ENCODE results near the gene TMEM82.

Gene TMEM82

DNA sequence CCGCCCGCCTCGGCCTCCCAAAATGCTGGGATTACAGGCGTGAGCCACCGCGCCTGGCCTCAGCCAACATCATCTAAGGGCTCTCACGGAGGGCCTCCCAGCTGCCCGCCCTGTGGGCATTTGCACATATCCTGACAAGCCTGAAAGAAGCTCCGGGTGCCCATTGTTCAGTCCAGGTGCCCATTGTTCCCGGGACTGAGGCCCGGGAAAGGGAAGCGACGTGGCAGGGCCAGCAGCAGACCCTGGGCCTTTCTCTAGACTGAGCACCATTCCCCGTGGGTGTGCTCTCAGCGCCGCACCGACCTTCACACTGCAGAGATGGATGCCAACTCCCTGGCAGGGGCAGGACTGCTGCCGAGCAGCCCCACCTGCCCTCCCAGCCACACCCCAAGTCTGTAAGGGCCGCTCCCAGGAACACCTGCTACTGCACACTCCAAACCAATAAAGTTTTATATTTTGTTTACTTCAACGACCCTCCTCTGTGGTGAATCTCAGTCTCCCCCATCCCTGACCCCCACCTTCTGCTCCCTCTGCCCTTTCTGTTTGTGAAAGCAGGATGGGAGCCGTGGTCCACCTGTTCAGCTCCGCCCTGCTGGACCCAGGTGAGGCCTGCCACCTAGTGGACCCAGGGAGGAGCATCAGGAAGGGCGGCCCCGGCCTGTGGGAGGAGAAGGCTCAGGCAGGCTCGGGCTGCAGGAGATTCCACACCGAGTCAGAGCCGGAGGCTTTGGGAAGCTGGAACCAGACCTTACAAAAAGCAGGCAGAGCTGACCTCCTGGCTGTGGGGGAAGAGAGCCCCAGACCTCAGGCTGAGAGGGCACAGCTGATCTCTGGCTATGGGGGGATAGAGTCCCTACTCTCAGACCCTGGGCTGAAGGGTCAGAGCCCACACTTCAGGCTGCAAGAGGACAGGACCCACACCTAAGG lies 1.1 kb upstream of the TMEM82 start:
- H3K4me1 ChIP-seq (ENCODE audit: control insufficient read depth in 1 of 2, insufficient read depth in 2 of 2, low read length in 2 of 2), result peaks cover 18 to 38% of the 10 kb centered on the region in 2 donors
- peak overlapping the region; percentile 84 for H3K27ac ChIP-seq (ENCODE audit: low read depth, low read length)
- H3K9ac ChIP-seq (ENCODE audit: low read depth in 1 of 2, low read length in 2 of 2), result peak overlapping the region; percentile 61 to 77
- peak overlapping the region; percentile 37 to 50 for H3K4me3 ChIP-seq (ENCODE audit: low read depth in 1 of 2, low read length in 2 of 2)
- H3K27me3 ChIP-seq (ENCODE audit: control insufficient read depth in 1 of 2, insufficient read depth in 2 of 2, low read length in 2 of 2), result no peaks in the 10 kb centered on the region
- peaks cover 0 to 5% of the 10 kb centered on the region in 2 donors for H3K36me3 ChIP-seq (ENCODE audit: control insufficient read depth in 1 of 2, insufficient read depth in 2 of 2, low read length in 2 of 2)
- no peaks in the 10 kb centered on the region for H3K9me3 ChIP-seq (ENCODE audit: control insufficient read depth in 1 of 2, low read length in 2 of 2)

- peaks cover 0 to 4% of the 10 kb centered on the region in 2 donors for H3K36me3 ChIP-seq (ENCODE audit: control insufficient read depth in 1 of 2, insufficient read depth in 2 of 2, low read length in 2 of 2)
- H3K9ac ChIP-seq (ENCODE audit: low read depth in 1 of 2, low read length in 2 of 2), result no peak overlapping the region
- no peaks in the 10 kb centered on the region for H3K9me3 ChIP-seq (ENCODE audit: control insufficient read depth in 1 of 2, low read length in 2 of 2)
- no peaks in the 10 kb centered on the region for H3K27me3 ChIP-seq (ENCODE audit: control insufficient read depth in 1 of 2, insufficient read depth in 2 of 2, low read length in 2 of 2)
- H3K4me1 ChIP-seq (ENCODE audit: control insufficient read depth in 1 of 2, insufficient read depth in 2 of 2, low read length in 2 of 2), result peaks cover 9 to 17% of the 10 kb centered on the region in 2 donors
- no peak overlapping the region for H3K4me3 ChIP-seq (ENCODE audit: low read depth in 1 of 2, low read length in 2 of 2)
- H3K27ac ChIP-seq (ENCODE audit: low read depth, low read length), result no peak overlapping the region
These were observed 1.9 kb downstream of the TMEM82 start for GRCh38 chr1:15744122-15744679.

DNA sequence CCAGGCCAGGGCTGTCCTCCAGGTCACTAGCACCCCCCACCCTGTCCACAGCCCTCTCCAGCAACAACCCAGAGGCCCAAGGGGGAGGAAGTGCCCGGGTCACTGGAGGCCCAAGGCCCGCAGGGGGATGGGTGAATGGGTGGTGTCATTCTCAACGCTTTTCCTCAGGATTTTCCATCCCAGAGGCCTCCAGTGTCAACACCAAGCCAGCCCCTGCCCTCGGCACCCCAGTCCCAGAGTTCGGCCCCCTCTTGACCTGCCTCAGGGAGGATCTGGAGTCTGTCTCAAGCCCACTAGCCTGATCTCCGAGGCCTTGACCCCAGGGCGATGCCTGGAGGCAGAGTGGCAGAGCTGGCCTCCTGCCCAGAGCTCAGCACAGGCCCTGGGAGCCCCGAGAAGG lies 5.1 kb downstream of the TMEM82 start:
- Histone ChIP-seq H3K4me3 (ENCODE audit: low read depth in 1 of 2, low read length in 2 of 2) (no peak overlapping the region), H3K36me3 (ENCODE audit: control insufficient read depth in 1 of 2, insufficient read depth in 2 of 2, low read length in 2 of 2) (no peaks in the 10 kb centered on the region), H3K27me3 (ENCODE audit: control insufficient read depth in 1 of 2, insufficient read depth in 2 of 2, low read length in 2 of 2) (no peaks in the 10 kb centered on the region), H3K9ac (ENCODE audit: low read depth in 1 of 2, low read length in 2 of 2) (no peak overlapping the region), H3K9me3 (ENCODE audit: control insufficient read depth in 1 of 2, low read length in 2 of 2) (no peaks in the 10 kb centered on the region), H3K27ac (ENCODE audit: low read depth, low read length) (no peak overlapping the region), H3K4me1 (ENCODE audit: control insufficient read depth in 1 of 2, insufficient read depth in 2 of 2, low read length in 2 of 2) (peaks cover 8 to 17% of the 10 kb centered on the region in 2 donors)

DNA sequence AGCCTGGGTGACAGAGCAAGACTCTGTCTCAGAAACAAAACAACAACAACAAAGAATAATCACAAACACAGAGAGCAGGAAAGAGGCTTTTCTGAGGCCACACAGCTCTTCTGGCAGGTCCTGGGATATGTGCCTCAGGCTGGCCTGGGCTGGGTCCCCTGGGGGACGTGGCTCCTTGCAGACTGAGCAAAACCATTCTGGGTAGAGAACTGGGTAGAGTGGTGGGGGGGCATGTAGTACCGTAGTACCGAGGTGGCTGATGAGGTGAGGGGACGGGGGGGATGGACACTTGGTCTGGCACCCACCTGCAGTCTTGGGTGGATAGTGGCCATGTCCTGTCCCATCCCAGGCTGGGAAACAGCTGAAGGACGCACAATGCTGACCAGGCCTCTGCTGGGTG lies 6.0 kb downstream of the TMEM82 start:
- Histone ChIP-seq H3K36me3 (ENCODE audit: control insufficient read depth in 1 of 2, insufficient read depth in 2 of 2, low read length in 2 of 2) (no peaks in the 10 kb centered on the region), H3K9me3 (ENCODE audit: control insufficient read depth in 1 of 2, low read length in 2 of 2) (no peaks in the 10 kb centered on the region), H3K4me1 (ENCODE audit: control insufficient read depth in 1 of 2, insufficient read depth in 2 of 2, low read length in 2 of 2) (peaks cover 8 to 14% of the 10 kb centered on the region in 2 donors), H3K9ac (ENCODE audit: low read depth in 1 of 2, low read length in 2 of 2) (no peak overlapping the region), H3K4me3 (ENCODE audit: low read depth in 1 of 2, low read length in 2 of 2) (no peak overlapping the region), H3K27ac (ENCODE audit: low read depth, low read length) (no peak overlapping the region), H3K27me3 (ENCODE audit: control insufficient read depth in 1 of 2, insufficient read depth in 2 of 2, low read length in 2 of 2) (no peaks in the 10 kb centered on the region)

DNA sequence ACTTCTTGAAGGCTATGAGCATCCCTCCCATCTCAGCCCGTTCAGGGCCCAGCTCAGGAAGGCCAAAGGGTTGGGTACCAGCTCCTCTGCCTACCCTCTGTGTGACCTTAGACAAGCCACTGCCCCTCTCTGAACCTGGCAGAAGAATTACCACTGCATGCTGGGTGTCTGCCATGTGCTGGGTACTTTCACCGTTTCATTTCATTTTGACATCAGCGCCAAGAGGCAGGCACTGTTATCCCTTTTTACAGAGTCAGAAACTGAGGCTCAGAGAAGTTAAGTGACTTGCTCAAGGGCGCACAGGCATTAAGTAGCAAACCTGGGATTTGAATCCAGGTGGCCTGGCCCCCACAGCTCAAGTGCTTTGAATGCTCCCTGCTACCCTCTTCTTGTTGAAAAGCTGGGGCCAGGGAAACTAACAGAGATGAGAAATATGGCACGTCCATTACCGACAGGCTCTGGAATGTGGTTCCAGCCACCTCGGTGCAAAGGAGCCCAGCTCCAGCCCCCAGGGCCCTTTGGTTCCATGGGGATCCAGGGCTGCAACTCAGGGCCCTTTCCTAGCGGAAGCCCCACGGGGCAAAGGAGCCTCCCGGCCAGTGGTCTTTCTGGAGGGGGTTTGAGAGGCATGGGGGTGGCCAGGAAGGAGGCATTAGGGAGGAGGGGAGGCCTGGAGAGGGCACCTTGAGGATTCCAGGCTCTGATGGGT lies 6.5 kb downstream of the TMEM82 start:
- peaks cover 8 to 12% of the 10 kb centered on the region in 2 donors for H3K4me1 ChIP-seq (ENCODE audit: control insufficient read depth in 1 of 2, insufficient read depth in 2 of 2, low read length in 2 of 2)
- no peak overlapping the region for H3K27ac ChIP-seq (ENCODE audit: low read depth, low read length)
- no peaks in the 10 kb centered on the region for H3K36me3 ChIP-seq (ENCODE audit: control insufficient read depth in 1 of 2, insufficient read depth in 2 of 2, low read length in 2 of 2)
- H3K9me3 ChIP-seq (ENCODE audit: control insufficient read depth in 1 of 2, low read length in 2 of 2), result no peaks in the 10 kb centered on the region
- H3K9ac ChIP-seq (ENCODE audit: low read depth in 1 of 2, low read length in 2 of 2), result no peak overlapping the region
- H3K4me3 ChIP-seq (ENCODE audit: low read depth in 1 of 2, low read length in 2 of 2), result no peak overlapping the region
- H3K27me3 ChIP-seq (ENCODE audit: control insufficient read depth in 1 of 2, insufficient read depth in 2 of 2, low read length in 2 of 2), result no peaks in the 10 kb centered on the region

DNA sequence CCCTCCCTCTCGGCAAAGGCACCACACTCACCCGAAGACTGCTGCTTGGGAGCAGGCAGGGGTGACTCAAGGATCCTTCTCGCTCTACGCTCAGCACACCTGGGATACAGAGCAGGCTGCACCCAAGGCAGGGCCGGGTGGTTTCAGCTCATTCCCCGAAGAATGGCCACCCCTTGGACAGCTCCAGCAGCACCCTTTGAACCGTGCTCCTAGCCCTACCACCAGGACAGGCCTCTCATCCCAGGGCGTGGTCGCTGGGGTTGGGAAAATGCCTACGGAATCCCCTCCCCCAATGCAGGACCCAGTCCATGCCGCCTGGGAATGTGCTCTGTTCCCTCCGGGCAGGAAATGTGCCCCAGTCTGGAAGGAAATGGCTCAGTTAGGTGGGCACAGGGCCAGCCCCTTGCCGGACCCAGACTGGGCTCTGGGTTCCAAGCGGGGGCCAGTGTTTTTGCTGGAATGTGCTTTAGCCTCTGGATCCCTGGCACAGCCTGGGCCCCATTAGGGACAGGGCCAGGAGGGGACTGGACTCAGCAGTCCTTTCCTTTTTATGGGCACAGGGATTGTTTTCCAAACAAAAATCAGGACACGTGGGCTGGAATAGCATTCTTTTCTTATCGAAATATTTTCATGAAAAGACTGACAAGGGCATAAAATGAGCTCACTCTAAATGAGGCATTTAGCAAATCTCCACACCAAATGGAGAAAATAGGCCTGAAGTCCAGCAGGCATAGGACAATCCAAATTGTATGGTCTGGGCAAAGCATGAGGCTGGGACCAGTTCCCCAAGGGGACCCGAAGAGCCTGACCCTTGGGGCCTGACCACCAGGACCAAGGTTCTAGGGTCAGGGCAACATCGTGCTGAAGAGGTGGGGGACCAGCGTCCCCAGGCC lies 7.3 kb downstream of the TMEM82 start:
- Histone ChIP-seq H3K9me3 (ENCODE audit: control insufficient read depth in 1 of 2, low read length in 2 of 2) (no peaks in the 10 kb centered on the region), H3K4me1 (ENCODE audit: control insufficient read depth in 1 of 2, insufficient read depth in 2 of 2, low read length in 2 of 2) (peaks cover 8 to 12% of the 10 kb centered on the region in 2 donors), H3K36me3 (ENCODE audit: control insufficient read depth in 1 of 2, insufficient read depth in 2 of 2, low read length in 2 of 2) (no peaks in the 10 kb centered on the region), H3K4me3 (ENCODE audit: low read depth in 1 of 2, low read length in 2 of 2) (peak overlapping the region in 1 of 2 donors; percentile 3), H3K9ac (ENCODE audit: low read depth in 1 of 2, low read length in 2 of 2) (no peak overlapping the region), H3K27ac (ENCODE audit: low read depth, low read length) (no peak overlapping the region), H3K27me3 (ENCODE audit: control insufficient read depth in 1 of 2, insufficient read depth in 2 of 2, low read length in 2 of 2) (no peaks in the 10 kb centered on the region)

- Histone ChIP-seq H3K9ac (ENCODE audit: low read depth in 1 of 2, low read length in 2 of 2) (no peak overlapping the region), H3K4me3 (ENCODE audit: low read depth in 1 of 2, low read length in 2 of 2) (no peak overlapping the region), H3K27ac (ENCODE audit: low read depth, low read length) (no peak overlapping the region), H3K27me3 (ENCODE audit: control insufficient read depth in 1 of 2, insufficient read depth in 2 of 2, low read length in 2 of 2) (no peaks in the 10 kb centered on the region), H3K9me3 (ENCODE audit: control insufficient read depth in 1 of 2, low read length in 2 of 2) (no peaks in the 10 kb centered on the region), H3K36me3 (ENCODE audit: control insufficient read depth in 1 of 2, insufficient read depth in 2 of 2, low read length in 2 of 2) (no peaks in the 10 kb centered on the region), H3K4me1 (ENCODE audit: control insufficient read depth in 1 of 2, insufficient read depth in 2 of 2, low read length in 2 of 2) (peaks cover 17 to 21% of the 10 kb centered on the region in 2 donors)
These were observed 8.6 kb downstream of the TMEM82 start for GRCh38 chr1:15750924-15751323.

DNA sequence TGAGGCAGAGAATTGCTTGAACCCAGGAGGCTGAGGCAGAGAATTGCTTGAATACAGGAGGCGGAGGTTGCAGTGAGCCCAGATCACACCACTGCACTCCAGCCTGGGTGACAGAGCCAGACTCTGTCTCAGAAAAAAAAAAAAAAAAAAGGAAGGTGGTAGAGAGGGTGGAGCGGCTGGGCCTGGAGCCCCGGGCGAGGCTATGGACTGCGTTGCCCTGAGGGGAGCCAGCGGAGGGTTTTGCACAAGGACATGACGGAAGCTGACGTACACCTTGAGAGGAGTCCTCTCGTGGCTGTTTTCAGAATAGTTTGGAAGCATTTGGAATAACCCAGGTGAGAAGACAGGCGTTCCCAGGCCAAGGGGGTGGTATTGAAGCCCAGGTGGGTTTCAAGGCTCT lies 9.4 kb downstream of the TMEM82 start:
- H3K27me3 ChIP-seq (ENCODE audit: control insufficient read depth in 1 of 2, insufficient read depth in 2 of 2, low read length in 2 of 2), result no peaks in the 10 kb centered on the region
- no peak overlapping the region for H3K9ac ChIP-seq (ENCODE audit: low read depth in 1 of 2, low read length in 2 of 2)
- H3K4me3 ChIP-seq (ENCODE audit: low read depth in 1 of 2, low read length in 2 of 2), result no peak overlapping the region
- no peaks in the 10 kb centered on the region for H3K36me3 ChIP-seq (ENCODE audit: control insufficient read depth in 1 of 2, insufficient read depth in 2 of 2, low read length in 2 of 2)
- H3K27ac ChIP-seq (ENCODE audit: low read depth, low read length), result no peak overlapping the region
- peaks cover 21 to 24% of the 10 kb centered on the region in 2 donors for H3K4me1 ChIP-seq (ENCODE audit: control insufficient read depth in 1 of 2, insufficient read depth in 2 of 2, low read length in 2 of 2)
- no peaks in the 10 kb centered on the region for H3K9me3 ChIP-seq (ENCODE audit: control insufficient read depth in 1 of 2, low read length in 2 of 2)

- Histone ChIP-seq H3K27ac (ENCODE audit: low read depth, low read length) (no peak overlapping the region), H3K4me3 (ENCODE audit: low read depth in 1 of 2, low read length in 2 of 2) (no peak overlapping the region), H3K4me1 (ENCODE audit: control insufficient read depth in 1 of 2, insufficient read depth in 2 of 2, low read length in 2 of 2) (peaks cover 24 to 26% of the 10 kb centered on the region in 2 donors), H3K9ac (ENCODE audit: low read depth in 1 of 2, low read length in 2 of 2) (no peak overlapping the region), H3K36me3 (ENCODE audit: control insufficient read depth in 1 of 2, insufficient read depth in 2 of 2, low read length in 2 of 2) (no peaks in the 10 kb centered on the region), H3K9me3 (ENCODE audit: control insufficient read depth in 1 of 2, low read length in 2 of 2) (no peaks in the 10 kb centered on the region), H3K27me3 (ENCODE audit: control insufficient read depth in 1 of 2, insufficient read depth in 2 of 2, low read length in 2 of 2) (no peaks in the 10 kb centered on the region)
These were observed 11.5 kb downstream of the TMEM82 start for GRCh38 chr1:15753776-15754175.
